Chondrocyte (in vitro differentiated cells): Measurements from ENCODE around the gene AKAIN1. TPM values are rescaled to one million over a fixed set of nuclear protein-coding genes. Genes with fewer than 3 reads are reported as not detected.

ENCODE experiments used
- DNase-seq: peaks from one replicate; pipeline ENCODE4 v3.0.0; 2021; ENCODE audit warnings: mixed read lengths, low spot score
- H3K27ac Mint-ChIP-seq: one replicate; pipeline ENCODE4 v1.8.0; 2021; ENCODE audit warnings: mild to moderate bottlenecking, moderate library complexity, mixed read lengths; ENCODE audit not compliant: unreplicated experiment
- H3K27me3 Mint-ChIP-seq: 2 replicates; pipeline ENCODE4 v1.8.0; 2021; ENCODE audit warnings: low read depth, mixed read lengths
- H3K36me3 Mint-ChIP-seq: 2 replicates; pipeline ENCODE4 v1.8.0; 2021; ENCODE audit warnings: low read depth, mixed read lengths
- H3K4me1 Mint-ChIP-seq: 2 replicates; pipeline ENCODE4 v1.8.0; 2021; ENCODE audit warnings: low read depth, mild to moderate bottlenecking, mixed read lengths
- H3K4me3 Mint-ChIP-seq: one replicate; pipeline ENCODE4 v1.8.0; 2021; ENCODE audit warnings: mild to moderate bottlenecking, moderate library complexity, mixed read lengths; ENCODE audit not compliant: unreplicated experiment
- H3K9me3 Mint-ChIP-seq: 2 replicates; pipeline ENCODE4 v1.8.0; 2021; ENCODE audit warnings: low read depth, mixed read lengths
- CTCF ChIP-seq: fragments of 200-600 bp; sonication (generic); IDR thresholded peaks from 2 replicates; pipeline ENCODE4 v1.5.0; 2021; ENCODE audit warnings: antibody characterized with exemption, mild to moderate bottlenecking, moderate library complexity
- total RNA-seq: library from RNA; stranded (reverse); gene quantifications from 3 replicates; pipeline ENCODE4 v1.2.1, GENCODE V29; 2021

The AKAIN1 gene
- total RNA-seq, 1 donor from 2014 or later, result not detected

GRCh38 chr18:5196253-5197031 is 615 bp downstream of the AKAIN1 start:
- TF ChIP-seq CTCF, result no peak
- H3K27me3 Mint-ChIP-seq, result peaks cover 50% of the 10 kb centered on the region
- DNase-seq, result no peak
- H3K4me3 Mint-ChIP-seq, result no peak overlapping the region
- no peaks in the 10 kb centered on the region for H3K36me3 Mint-ChIP-seq
- peaks cover 5% of the 10 kb centered on the region for H3K4me1 Mint-ChIP-seq
- no peaks in the 10 kb centered on the region for H3K9me3 Mint-ChIP-seq
- H3K27ac Mint-ChIP-seq, result no peak overlapping the region

- Mint-ChIP-seq H3K4me3 (no peak overlapping the region), H3K36me3 (no peaks in the 10 kb centered on the region), H3K4me1 (peaks cover 5% of the 10 kb centered on the region), H3K9me3 (no peaks in the 10 kb centered on the region), H3K27me3 (peaks cover 47% of the 10 kb centered on the region), H3K27ac (no peak overlapping the region)
- DNase-seq, result no peak
- no peak for TF ChIP-seq CTCF
These were observed 1.4 kb downstream of the AKAIN1 start for GRCh38 chr18:5195656-5196055.

- Mint-ChIP-seq H3K4me3 (no peak overlapping the region), H3K27me3 (peaks cover 4% of the 10 kb centered on the region), H3K36me3 (no peaks in the 10 kb centered on the region), H3K4me1 (no peaks in the 10 kb centered on the region), H3K9me3 (no peaks in the 10 kb centered on the region), H3K27ac (no peak overlapping the region)
- TF ChIP-seq CTCF, result no peak
- DNase-seq, result no peak
These were observed 16.8 kb downstream of the AKAIN1 start for GRCh38 chr18:5180254-5180653.

- Mint-ChIP-seq H3K27me3 (peaks cover 4% of the 10 kb centered on the region), H3K27ac (no peak overlapping the region), H3K4me3 (no peak overlapping the region), H3K36me3 (no peaks in the 10 kb centered on the region), H3K9me3 (no peaks in the 10 kb centered on the region), H3K4me1 (no peaks in the 10 kb centered on the region)
- DNase-seq, result no peak
- TF ChIP-seq CTCF, result no peak
These were observed 18.5 kb downstream of the AKAIN1 start for GRCh38 chr18:5178519-5178918.

GRCh38 chr18:5175378-5175777 is 21.7 kb downstream of the AKAIN1 start:
- peaks cover 10% of the 10 kb centered on the region for H3K9me3 Mint-ChIP-seq
- no peaks in the 10 kb centered on the region for H3K36me3 Mint-ChIP-seq
- no peak for DNase-seq
- no peak overlapping the region for H3K4me3 Mint-ChIP-seq
- H3K4me1 Mint-ChIP-seq, result no peaks in the 10 kb centered on the region
- TF ChIP-seq CTCF, result no peak
- H3K27me3 Mint-ChIP-seq, result peaks cover 4% of the 10 kb centered on the region
- no peak overlapping the region for H3K27ac Mint-ChIP-seq
